ENCODE results near the gene TMEFF1. TPM values are rescaled to one million over a fixed set of nuclear protein-coding genes. Genes with fewer than 3 reads are reported as not detected.

The TMEFF1 gene
- total and polyA plus RNA-seq, 4 donors: 0.01 to 0.77 (median 0.71) TPM; not detected in 1

DNA sequence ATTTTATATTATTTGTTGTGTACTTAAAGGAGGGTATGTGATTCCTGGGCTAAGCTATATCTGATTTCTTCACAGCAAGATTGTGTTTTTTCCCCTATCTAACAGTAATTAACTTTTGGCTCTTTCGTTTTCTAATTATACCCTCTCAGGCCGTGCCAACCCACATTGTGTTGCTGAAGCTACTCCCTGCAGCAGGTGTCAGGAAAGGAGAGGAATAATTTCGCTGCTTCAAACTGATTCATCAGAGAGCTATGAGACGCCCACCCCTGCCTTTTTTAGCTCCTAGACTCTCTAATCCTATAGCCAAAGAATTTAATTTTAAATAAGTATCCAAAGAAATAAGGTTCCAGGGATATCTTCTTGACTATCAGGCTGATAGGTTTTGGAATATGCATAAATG, 108.7 kb downstream of the TMEFF1 start:
- H3K4me3 ChIP-seq: no peak overlapping the region
- no peak overlapping the region for H3K27ac ChIP-seq (ENCODE audit: low read depth in 1 of 2, low read length in 1 of 2)
- no peaks in the 10 kb centered on the region for H3K9me3 ChIP-seq (ENCODE audit: control insufficient read depth in 4 of 4, insufficient read depth in 3 of 4, low read length in 3 of 4)
- no peak overlapping the region for H3K9ac ChIP-seq (ENCODE audit: insufficient read depth in 1 of 2, low read length in 2 of 2)
- H3K4me1 ChIP-seq (ENCODE audit: control insufficient read depth in 5 of 5, insufficient read depth in 5 of 5, low read length in 5 of 5): peaks cover 0 to 3% (median 0%) of the 10 kb centered on the region in 5 donors
- TF ChIP-seq, protein P1, sequence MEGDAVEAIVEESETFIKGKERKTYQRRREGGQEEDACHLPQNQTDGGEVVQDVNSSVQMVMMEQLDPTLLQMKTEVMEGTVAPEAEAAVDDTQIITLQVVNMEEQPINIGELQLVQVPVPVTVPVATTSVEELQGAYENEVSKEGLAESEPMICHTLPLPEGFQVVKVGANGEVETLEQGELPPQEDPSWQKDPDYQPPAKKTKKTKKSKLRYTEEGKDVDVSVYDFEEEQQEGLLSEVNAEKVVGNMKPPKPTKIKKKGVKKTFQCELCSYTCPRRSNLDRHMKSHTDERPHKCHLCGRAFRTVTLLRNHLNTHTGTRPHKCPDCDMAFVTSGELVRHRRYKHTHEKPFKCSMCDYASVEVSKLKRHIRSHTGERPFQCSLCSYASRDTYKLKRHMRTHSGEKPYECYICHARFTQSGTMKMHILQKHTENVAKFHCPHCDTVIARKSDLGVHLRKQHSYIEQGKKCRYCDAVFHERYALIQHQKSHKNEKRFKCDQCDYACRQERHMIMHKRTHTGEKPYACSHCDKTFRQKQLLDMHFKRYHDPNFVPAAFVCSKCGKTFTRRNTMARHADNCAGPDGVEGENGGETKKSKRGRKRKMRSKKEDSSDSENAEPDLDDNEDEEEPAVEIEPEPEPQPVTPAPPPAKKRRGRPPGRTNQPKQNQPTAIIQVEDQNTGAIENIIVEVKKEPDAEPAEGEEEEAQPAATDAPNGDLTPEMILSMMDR (IDR thresholded peaks at IDR 0.05; ENCODE audit: control extremely low read depth, extremely low read depth): no peak
- H3K36me3 ChIP-seq (ENCODE audit: control insufficient read depth in 4 of 4, insufficient read depth in 4 of 4, low read length in 4 of 4): peaks cover 0 to 4% (median 0%) of the 10 kb centered on the region in 4 donors
- 83 to 94% methylated on average over 4 of the region's 4 CpGs for WGBS, 2 donors
- H3K27me3 ChIP-seq (ENCODE audit: control insufficient read depth in 3 of 3, insufficient read depth in 3 of 3, low read length in 2 of 3): no peaks in the 10 kb centered on the region
- DNase-seq (no peak), ATAC-seq (ENCODE audit: insufficient read depth, low FRiP score) (no peak)

DNA sequence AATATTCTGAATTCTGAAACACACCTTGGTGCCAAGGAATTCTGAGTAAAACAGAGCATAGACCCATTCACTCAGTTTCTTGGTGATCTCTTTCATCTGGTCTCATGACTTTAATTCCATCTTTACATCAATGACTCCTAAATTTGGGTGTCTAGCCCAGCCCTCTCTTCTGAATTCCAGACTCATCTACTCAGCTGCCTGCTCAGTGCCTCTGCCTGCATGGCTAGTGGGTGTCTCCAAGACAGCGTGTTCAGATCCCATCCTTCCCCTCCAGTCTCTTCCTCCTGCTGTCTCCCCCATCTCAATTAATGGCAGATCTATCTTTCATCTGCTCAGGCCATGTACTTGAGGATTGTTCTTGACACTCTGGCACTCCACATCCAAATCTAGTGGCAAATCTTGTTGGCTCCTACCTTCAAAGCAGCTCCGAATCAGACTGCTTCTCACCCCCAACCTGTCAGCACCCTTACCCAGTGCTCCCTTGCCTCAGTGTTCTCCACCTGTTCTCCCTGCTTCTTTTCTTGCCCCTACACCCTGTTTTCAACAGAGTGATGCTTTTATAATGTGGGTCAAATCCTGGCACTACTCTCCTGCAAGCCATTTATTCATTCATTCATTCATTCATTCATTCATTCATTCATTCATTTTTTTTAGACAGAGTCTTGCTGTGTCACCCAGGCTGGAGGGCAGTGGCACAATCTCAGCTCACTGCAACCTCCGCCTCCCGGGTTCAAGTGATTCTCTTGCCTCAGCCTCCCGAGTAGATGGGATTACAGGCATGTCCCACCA, 110.3 kb downstream of the TMEFF1 start:
- no peak overlapping the region for H3K27ac ChIP-seq (ENCODE audit: low read depth in 1 of 2, low read length in 1 of 2)
- TF ChIP-seq, protein P1 (IDR thresholded peaks at IDR 0.05; ENCODE audit: control extremely low read depth, extremely low read depth): no peak
- no peak overlapping the region for H3K4me3 ChIP-seq
- no peak for ATAC-seq (ENCODE audit: insufficient read depth, low FRiP score)
- no peaks in the 10 kb centered on the region for H3K27me3 ChIP-seq (ENCODE audit: control insufficient read depth in 3 of 3, insufficient read depth in 3 of 3, low read length in 2 of 3)
- peaks cover 0 to 4% (median 0%) of the 10 kb centered on the region in 4 donors for H3K36me3 ChIP-seq (ENCODE audit: control insufficient read depth in 4 of 4, insufficient read depth in 4 of 4, low read length in 4 of 4)
- H3K4me1 ChIP-seq (ENCODE audit: control insufficient read depth in 5 of 5, insufficient read depth in 5 of 5, low read length in 5 of 5): peaks cover 0 to 3% (median 0%) of the 10 kb centered on the region in 5 donors
- no peak overlapping the region for H3K9ac ChIP-seq (ENCODE audit: insufficient read depth in 1 of 2, low read length in 2 of 2)
- WGBS, 2 donors: 91 to 98% methylated on average over 5 of the region's 5 CpGs
- H3K9me3 ChIP-seq (ENCODE audit: control insufficient read depth in 4 of 4, insufficient read depth in 3 of 4, low read length in 3 of 4): no peaks in the 10 kb centered on the region
- no peak for DNase-seq

DNA sequence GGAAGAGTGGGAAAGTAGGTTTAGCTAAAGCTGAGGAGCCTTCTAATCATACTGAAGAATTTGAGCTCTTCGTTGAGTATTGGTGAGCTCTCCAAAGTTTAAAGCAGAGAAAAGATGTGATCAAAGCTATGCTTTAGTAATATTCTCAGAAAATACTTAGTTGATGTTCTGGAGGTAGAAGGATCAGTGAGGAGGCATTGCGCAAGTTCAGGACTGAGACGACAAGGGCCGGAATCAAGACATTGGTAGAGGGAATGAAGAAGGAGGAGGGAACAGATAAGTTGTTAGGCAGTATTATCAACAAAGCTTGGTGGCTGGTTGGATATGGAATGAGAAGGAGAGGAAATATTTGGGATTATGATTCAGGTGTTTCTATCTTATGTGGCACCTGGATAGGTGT, 112.0 kb downstream of the TMEFF1 start:
- DNase-seq (no peak), ATAC-seq (ENCODE audit: insufficient read depth, low FRiP score) (no peak)
- TF ChIP-seq, protein P1 (IDR thresholded peaks at IDR 0.05; ENCODE audit: control extremely low read depth, extremely low read depth): no peak
- 93 to 96% methylated on average over 4 of the region's 4 CpGs for WGBS, 2 donors
- peaks cover 0 to 3% (median 0%) of the 10 kb centered on the region in 5 donors for H3K4me1 ChIP-seq (ENCODE audit: control insufficient read depth in 5 of 5, insufficient read depth in 5 of 5, low read length in 5 of 5)
- no peak overlapping the region for H3K27ac ChIP-seq (ENCODE audit: low read depth in 1 of 2, low read length in 1 of 2)
- no peak overlapping the region for H3K4me3 ChIP-seq
- H3K27me3 ChIP-seq (ENCODE audit: control insufficient read depth in 3 of 3, insufficient read depth in 3 of 3, low read length in 2 of 3): no peaks in the 10 kb centered on the region
- no peak overlapping the region for H3K9ac ChIP-seq (ENCODE audit: insufficient read depth in 1 of 2, low read length in 2 of 2)
- no peaks in the 10 kb centered on the region for H3K9me3 ChIP-seq (ENCODE audit: control insufficient read depth in 4 of 4, insufficient read depth in 3 of 4, low read length in 3 of 4)
- peaks cover 0 to 4% (median 0%) of the 10 kb centered on the region in 4 donors for H3K36me3 ChIP-seq (ENCODE audit: control insufficient read depth in 4 of 4, insufficient read depth in 4 of 4, low read length in 4 of 4)
